ENCODE data around the gene ZNF782.

DNA sequence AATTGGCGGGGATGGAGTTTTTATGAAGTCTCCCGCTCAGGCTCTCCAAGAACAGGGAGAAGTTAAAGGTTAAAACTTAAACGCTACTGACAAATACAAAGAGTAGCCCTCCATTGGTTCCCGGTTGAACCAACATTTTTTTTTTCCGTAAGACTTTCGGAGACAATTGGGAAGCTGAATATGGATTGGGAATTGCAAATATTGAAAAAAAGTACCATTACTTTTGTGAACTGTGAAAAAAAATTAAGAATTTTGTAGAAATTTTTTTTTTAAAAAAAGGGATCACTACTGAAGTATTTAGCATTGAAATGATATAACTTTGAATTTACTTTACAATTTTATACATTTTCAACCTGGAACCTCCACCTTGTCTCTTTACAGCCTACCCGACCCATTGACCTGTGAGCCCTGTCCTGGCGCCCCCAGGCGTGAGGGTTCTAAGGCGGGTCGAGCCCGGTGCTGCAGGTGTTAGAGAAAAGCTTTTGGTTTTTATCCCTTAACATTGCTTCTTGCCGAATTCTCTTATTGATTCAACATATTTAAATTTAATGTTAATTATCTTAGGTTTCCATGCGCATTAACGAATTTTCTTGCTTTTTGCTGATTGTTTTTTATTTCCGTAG lies 448 bp upstream of the ZNF782 start:
- TF ChIP-seq CTCF (IDR thresholded peaks at IDR 0.05) (no peak), POLR2A (IDR thresholded peaks at IDR 0.05; ENCODE audit: low read depth) (no peak), EP300 (IDR thresholded peaks at IDR 0.05) (no peak), POLR2AphosphoS5 (IDR thresholded peaks at IDR 0.05) (no peak)
